ENCODE data around the gene AKAP12. TPM values are rescaled to one million over a fixed set of nuclear protein-coding genes. Genes with fewer than 3 reads are reported as not detected.

The AKAP12 gene
- total and polyA plus RNA-seq, 2 donors from 2014 or later, result 10.2 to 84.6 TPM

- no peaks in the 10 kb centered on the region for H3K27me3 ChIP-seq (ENCODE audit: control insufficient read depth, insufficient read depth, low read length)
- no peaks in the 10 kb centered on the region for H3K9me3 ChIP-seq (ENCODE audit: control insufficient read depth in 2 of 3, insufficient read depth in 1 of 3, low read length in 3 of 3)
- peak overlapping the region; percentile 58 to 73 (median 66) for H3K4me3 ChIP-seq (ENCODE audit: low read length in 3 of 3)
- peaks cover 0 to 8% (median 8%) of the 10 kb centered on the region in 3 donors for H3K4me1 ChIP-seq (ENCODE audit: control insufficient read depth in 2 of 3, insufficient read depth in 2 of 3, low read depth in 1 of 3, low read length in 3 of 3)
- peak; percentile 68 to 87 (median 76) for DNase-seq
- intact Hi-C loops (cut with DNase I), result loop anchor here (5.0 kb wide), 1 partner anchor 433 kb away; no protein-coding TSS in a partner anchor
- no peak for FAIRE-seq
- no peak for TF ChIP-seq CTCF (IDR thresholded peaks at IDR 0.05; ENCODE audit: borderline replicate concordance, extremely low read depth, insufficient read depth)
- peak overlapping the region; percentile 44 to 68 for H3K27ac ChIP-seq (ENCODE audit: low read depth in 2 of 2, low read length in 2 of 2)
- peak overlapping the region; percentile 30 to 83 (median 43) for H3K9ac ChIP-seq (ENCODE audit: low read length in 3 of 3)
- H3K36me3 ChIP-seq (ENCODE audit: control insufficient read depth in 2 of 3, insufficient read depth in 3 of 3, low read length in 3 of 3), result no peaks in the 10 kb centered on the region
Observed at GRCh38 chr6:151325075-151326050, 85.6 kb downstream of the AKAP12 start.

GRCh38 chr6:151326116-151326825, 86.5 kb downstream of the AKAP12 start:
- no peaks in the 10 kb centered on the region for H3K9me3 ChIP-seq (ENCODE audit: control insufficient read depth in 2 of 3, insufficient read depth in 1 of 3, low read length in 3 of 3)
- H3K27ac ChIP-seq (ENCODE audit: low read depth in 2 of 2, low read length in 2 of 2), result peak overlapping the region; percentile 44 to 68
- TF ChIP-seq CTCF (IDR thresholded peaks at IDR 0.05; ENCODE audit: borderline replicate concordance, extremely low read depth, insufficient read depth), result no peak
- H3K9ac ChIP-seq (ENCODE audit: low read length in 3 of 3), result peak overlapping the region in 2 of 3 donors; percentile 43 to 83
- peaks cover 0 to 8% (median 8%) of the 10 kb centered on the region in 3 donors for H3K4me1 ChIP-seq (ENCODE audit: control insufficient read depth in 2 of 3, insufficient read depth in 2 of 3, low read depth in 1 of 3, low read length in 3 of 3)
- DNase-seq (no peak), FAIRE-seq (no peak)
- H3K36me3 ChIP-seq (ENCODE audit: control insufficient read depth in 2 of 3, insufficient read depth in 3 of 3, low read length in 3 of 3), result no peaks in the 10 kb centered on the region
- peak overlapping the region; percentile 58 to 73 (median 66) for H3K4me3 ChIP-seq (ENCODE audit: low read length in 3 of 3)
- intact Hi-C loops (cut with DNase I), result loop anchor here (5.0 kb wide), 1 partner anchor 434 kb away; no protein-coding TSS in a partner anchor
- no peaks in the 10 kb centered on the region for H3K27me3 ChIP-seq (ENCODE audit: control insufficient read depth, insufficient read depth, low read length)

- no peak overlapping the region for H3K4me3 ChIP-seq (ENCODE audit: low read length in 3 of 3)
- no peak overlapping the region for H3K27ac ChIP-seq (ENCODE audit: low read depth in 2 of 2, low read length in 2 of 2)
- no peaks in the 10 kb centered on the region for H3K36me3 ChIP-seq (ENCODE audit: control insufficient read depth in 2 of 3, insufficient read depth in 3 of 3, low read length in 3 of 3)
- H3K27me3 ChIP-seq (ENCODE audit: control insufficient read depth, insufficient read depth, low read length), result no peaks in the 10 kb centered on the region
- H3K4me1 ChIP-seq (ENCODE audit: control insufficient read depth in 2 of 3, insufficient read depth in 2 of 3, low read depth in 1 of 3, low read length in 3 of 3), result peaks cover 0 to 8% (median 8%) of the 10 kb centered on the region in 3 donors
- no peak overlapping the region for H3K9ac ChIP-seq (ENCODE audit: low read length in 3 of 3)
- no peak for FAIRE-seq
- no peak for TF ChIP-seq CTCF (IDR thresholded peaks at IDR 0.05; ENCODE audit: borderline replicate concordance, extremely low read depth, insufficient read depth)
- intact Hi-C loops (cut with DNase I), result loop anchor here (5.0 kb wide), 1 partner anchor 435 kb away; no protein-coding TSS in a partner anchor
- DNase-seq, result no peak
- no peaks in the 10 kb centered on the region for H3K9me3 ChIP-seq (ENCODE audit: control insufficient read depth in 2 of 3, insufficient read depth in 1 of 3, low read length in 3 of 3)
Observed at GRCh38 chr6:151327101-151327500, 87.3 kb downstream of the AKAP12 start.

Measured in kidney (tissue), 14 donors.